Measurements from ENCODE around the gene UBR3.
"Not testable (repeated sequence)": the region's sequence is repeated elsewhere in the genome, so short reads cannot be mapped to it uniquely, and the experiment has no call there.

The UBR3 gene

GRCh38 chr2:169838743-169839489 lies 11.7 kb downstream of the UBR3 start:
- no peak overlapping the region for H3K27ac ChIP-seq
- CTCF ChIA-PET, result no interaction called here
- TF ChIP-seq, protein P1, sequence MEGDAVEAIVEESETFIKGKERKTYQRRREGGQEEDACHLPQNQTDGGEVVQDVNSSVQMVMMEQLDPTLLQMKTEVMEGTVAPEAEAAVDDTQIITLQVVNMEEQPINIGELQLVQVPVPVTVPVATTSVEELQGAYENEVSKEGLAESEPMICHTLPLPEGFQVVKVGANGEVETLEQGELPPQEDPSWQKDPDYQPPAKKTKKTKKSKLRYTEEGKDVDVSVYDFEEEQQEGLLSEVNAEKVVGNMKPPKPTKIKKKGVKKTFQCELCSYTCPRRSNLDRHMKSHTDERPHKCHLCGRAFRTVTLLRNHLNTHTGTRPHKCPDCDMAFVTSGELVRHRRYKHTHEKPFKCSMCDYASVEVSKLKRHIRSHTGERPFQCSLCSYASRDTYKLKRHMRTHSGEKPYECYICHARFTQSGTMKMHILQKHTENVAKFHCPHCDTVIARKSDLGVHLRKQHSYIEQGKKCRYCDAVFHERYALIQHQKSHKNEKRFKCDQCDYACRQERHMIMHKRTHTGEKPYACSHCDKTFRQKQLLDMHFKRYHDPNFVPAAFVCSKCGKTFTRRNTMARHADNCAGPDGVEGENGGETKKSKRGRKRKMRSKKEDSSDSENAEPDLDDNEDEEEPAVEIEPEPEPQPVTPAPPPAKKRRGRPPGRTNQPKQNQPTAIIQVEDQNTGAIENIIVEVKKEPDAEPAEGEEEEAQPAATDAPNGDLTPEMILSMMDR (conservative IDR thresholded peaks at IDR 0.05; ENCODE audit: low read depth), result no peak
- POLR2A ChIA-PET (ENCODE audit: low non-redundant PET), result no interaction called here
- no peak for DNase-seq (ENCODE audit: low spot score)

DNA sequence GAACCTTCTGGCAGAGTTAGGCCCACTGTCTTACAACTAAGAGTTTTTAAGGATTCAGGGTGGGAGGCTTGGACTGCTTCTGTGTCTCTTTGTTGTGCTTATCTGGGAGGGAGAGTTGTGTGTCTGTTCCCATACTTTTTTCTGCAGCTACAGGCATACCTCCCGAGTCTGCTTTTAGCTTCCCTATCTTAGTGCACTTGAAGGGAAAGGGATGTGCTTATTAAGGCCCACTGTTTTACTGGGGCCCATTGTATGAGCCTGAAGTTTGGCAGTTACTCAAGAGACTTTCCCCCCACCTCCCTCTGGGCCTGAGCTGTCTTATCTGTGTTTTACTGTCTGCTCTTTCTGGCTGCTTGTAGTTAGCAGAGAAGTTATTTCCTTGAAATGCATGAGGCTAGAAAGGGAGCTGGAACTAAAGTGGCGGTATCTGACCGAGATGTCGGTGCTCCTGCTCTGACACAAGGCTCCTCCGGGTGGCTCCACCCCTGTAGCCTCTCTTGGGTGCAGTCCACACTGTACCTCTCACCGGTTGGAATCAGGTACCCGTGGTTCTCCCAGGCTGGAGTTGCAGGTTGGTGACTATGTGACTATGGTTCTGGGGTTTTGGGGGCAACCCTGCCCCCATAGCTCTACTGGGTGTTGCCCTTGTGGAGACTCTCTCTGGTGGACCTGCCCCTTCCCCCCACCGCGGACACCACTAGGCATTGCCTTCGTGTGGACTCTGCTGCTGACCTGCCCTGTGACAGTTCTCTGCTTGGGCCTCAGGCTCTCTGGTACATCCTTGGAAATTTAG lies 12.9 kb downstream of the UBR3 start:
- ChIA-PET POLR2A (ENCODE audit: low non-redundant PET) (no interaction called here), CTCF (interaction anchor here (0.5 kb wide), 1 partner anchor 323 kb away, joined by 4 read pairs; no protein-coding TSS in a partner anchor)
- DNase-seq (ENCODE audit: low spot score), result no peak
- TF ChIP-seq, protein P1 (conservative IDR thresholded peaks at IDR 0.05; ENCODE audit: low read depth), result no peak
- no peak overlapping the region for H3K27ac ChIP-seq

DNA sequence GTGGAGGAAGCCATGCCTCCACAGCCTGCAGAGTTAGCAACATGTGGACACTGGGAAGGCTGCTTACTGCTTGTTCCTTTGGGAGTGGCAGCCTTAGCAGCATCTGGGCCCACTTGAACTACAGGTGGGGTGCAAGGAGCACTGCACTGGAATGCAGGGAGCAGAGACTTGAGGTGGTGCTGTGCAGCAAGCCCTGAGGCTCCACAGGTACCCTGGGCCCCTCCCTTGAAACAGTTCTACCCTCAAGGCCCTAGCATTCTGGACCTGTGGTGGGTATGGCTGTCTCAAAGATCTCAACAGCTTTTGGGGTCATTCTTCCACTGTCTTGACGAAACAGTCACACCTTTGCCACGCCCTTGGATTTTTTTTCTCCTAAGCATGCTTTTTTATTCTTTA lies 13.5 kb downstream of the UBR3 start:
- ChIA-PET POLR2A (ENCODE audit: low non-redundant PET) (no interaction called here), CTCF (no interaction called here)
- no peak overlapping the region for H3K27ac ChIP-seq
- DNase-seq (ENCODE audit: low spot score), result no peak
- TF ChIP-seq, protein P1 (conservative IDR thresholded peaks at IDR 0.05; ENCODE audit: low read depth), result no peak

- H3K27ac ChIP-seq; CTCF ChIA-PET; DNase-seq (ENCODE audit: low spot score); POLR2A ChIA-PET (ENCODE audit: low non-redundant PET): not testable (repeated sequence)
Measured at GRCh38 chr2:169841625-169842024, 14.4 kb downstream of the UBR3 start.

DNA sequence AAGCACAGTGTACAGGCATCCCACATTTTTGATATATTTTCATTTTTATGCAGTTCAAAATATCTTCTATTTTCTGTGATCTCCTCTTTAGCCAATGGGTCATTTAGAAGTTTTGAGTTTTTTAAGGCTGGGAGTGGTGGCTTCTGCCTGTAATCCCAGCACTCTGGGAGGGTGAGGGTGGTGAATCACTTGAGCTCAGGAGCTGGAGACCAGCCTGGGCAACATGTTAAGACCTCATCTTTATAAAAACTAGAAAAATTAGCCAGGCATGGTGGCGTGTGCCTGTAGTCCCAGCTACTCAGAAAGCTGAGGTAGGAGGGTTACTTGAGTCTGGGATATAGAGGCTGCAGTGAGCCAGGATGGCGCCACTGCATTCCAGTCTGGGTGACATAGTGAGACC lies 17.8 kb downstream of the UBR3 start:
- no peak overlapping the region for H3K27ac ChIP-seq
- TF ChIP-seq, protein P1 (conservative IDR thresholded peaks at IDR 0.05; ENCODE audit: low read depth), result no peak
- POLR2A ChIA-PET (ENCODE audit: low non-redundant PET), result no interaction called here
- CTCF ChIA-PET, result interaction anchor here (0.7 kb wide), 1 partner anchor 67 kb away, joined by 3 read pairs; no protein-coding TSS in a partner anchor
- no peak for DNase-seq (ENCODE audit: low spot score)

GRCh38 chr2:169848959-169849693 lies 21.9 kb downstream of the UBR3 start:
- POLR2A ChIA-PET (ENCODE audit: low non-redundant PET), result not testable (repeated sequence)

DNA sequence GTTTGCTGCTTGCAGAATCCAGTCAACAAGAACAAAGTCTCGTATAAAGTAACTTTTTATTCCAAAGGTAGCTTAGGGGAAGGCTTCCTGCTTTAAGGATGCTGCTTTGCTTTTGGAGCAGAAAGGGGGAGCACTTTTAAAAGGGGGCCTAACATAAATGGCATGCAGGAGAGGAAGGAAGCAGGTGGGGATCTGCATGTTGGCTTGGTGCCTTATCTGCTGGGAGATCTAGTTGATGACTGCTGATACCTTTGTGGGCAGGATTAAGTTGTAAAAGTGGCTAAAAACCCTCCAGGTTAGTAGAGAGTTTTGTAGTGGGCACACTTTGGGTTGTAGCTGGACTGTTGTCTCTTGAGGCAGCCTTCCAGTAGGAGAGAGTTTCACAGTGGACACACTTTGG lies 22.5 kb downstream of the UBR3 start:
- CTCF ChIA-PET, result interaction anchor here (0.8 kb wide), 1 partner anchor 134 kb away, joined by 4 read pairs; no protein-coding TSS in a partner anchor
- POLR2A ChIA-PET (ENCODE audit: low non-redundant PET), result no interaction called here
- H3K27ac ChIP-seq, result no peak overlapping the region
- TF ChIP-seq, protein P1 (conservative IDR thresholded peaks at IDR 0.05; ENCODE audit: low read depth), result no peak
- no peak for DNase-seq (ENCODE audit: low spot score)

More at GRCh38 chr2:169848959-169849693, 21.9 kb downstream of the UBR3 start:
- H3K27ac ChIP-seq; DNase-seq (ENCODE audit: low spot score): not testable (repeated sequence)
- CTCF ChIA-PET, result interaction anchor here (0.8 kb wide), 1 partner anchor 133 kb away, joined by 4 read pairs; no protein-coding TSS in a partner anchor
